ENCODE results near the gene BBS2.

GRCh38 chr16:56559109-56559508, 39.3 kb upstream of the BBS2 start:
- TF ChIP-seq CTCF (conservative IDR thresholded peaks at IDR 0.05 in 1 of 2, IDR thresholded peaks at IDR 0.05 in 1 of 2; ENCODE audit: extremely low read depth in 1 of 2, insufficient read depth in 1 of 2, low read depth in 1 of 2, low read length in 2 of 2) (no peak), EZH2 (IDR thresholded peaks at IDR 0.05; ENCODE audit: borderline replicate concordance, low read length) (no peak)

All from mammary epithelial cell (primary cell).